ENCODE data around the gene FREM2.

- TF ChIP-seq USF2 (IDR thresholded peaks at IDR 0.05; ENCODE audit: low read depth, low read length) = no peak
- no peak for TF ChIP-seq CHD1 (IDR thresholded peaks at IDR 0.05; ENCODE audit: low read depth, low read length)
- TF ChIP-seq CTCF (conservative IDR thresholded peaks at IDR 0.05; ENCODE audit: low read depth, low read length) = no peak
- TF ChIP-seq POLR2A (IDR thresholded peaks at IDR 0.05; ENCODE audit: low read depth, low read length) = no peak
- TF ChIP-seq MXI1 (IDR thresholded peaks at IDR 0.05; ENCODE audit: borderline replicate concordance, low read depth, low read length) = no peak
- no peak for TF ChIP-seq RAD21 (IDR thresholded peaks at IDR 0.05; ENCODE audit: low read length)
- TF ChIP-seq SMC3 (IDR thresholded peaks at IDR 0.05; ENCODE audit: low read depth, low read length) = no peak
- TF ChIP-seq RFX5 (IDR thresholded peaks at IDR 0.05; ENCODE audit: low read depth, low read length) = no peak
- TF ChIP-seq CEBPB (IDR thresholded peaks at IDR 0.05; ENCODE audit: low read depth, low read length) = no peak
- TF ChIP-seq, protein P1, sequence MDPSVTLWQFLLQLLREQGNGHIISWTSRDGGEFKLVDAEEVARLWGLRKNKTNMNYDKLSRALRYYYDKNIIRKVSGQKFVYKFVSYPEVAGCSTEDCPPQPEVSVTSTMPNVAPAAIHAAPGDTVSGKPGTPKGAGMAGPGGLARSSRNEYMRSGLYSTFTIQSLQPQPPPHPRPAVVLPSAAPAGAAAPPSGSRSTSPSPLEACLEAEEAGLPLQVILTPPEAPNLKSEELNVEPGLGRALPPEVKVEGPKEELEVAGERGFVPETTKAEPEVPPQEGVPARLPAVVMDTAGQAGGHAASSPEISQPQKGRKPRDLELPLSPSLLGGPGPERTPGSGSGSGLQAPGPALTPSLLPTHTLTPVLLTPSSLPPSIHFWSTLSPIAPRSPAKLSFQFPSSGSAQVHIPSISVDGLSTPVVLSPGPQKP (IDR thresholded peaks at IDR 0.05; ENCODE audit: borderline replicate concordance, low read depth, low read length) = no peak
- no peak for TF ChIP-seq FOS (IDR thresholded peaks at IDR 0.05; ENCODE audit: low read depth, low read length)
- TF ChIP-seq MAZ (IDR thresholded peaks at IDR 0.05; ENCODE audit: borderline replicate concordance, low read depth, low read length) = no peak
Measured at GRCh38 chr13:38895075-38895474, 208.2 kb downstream of the FREM2 start.

Measured in IMR-90 (cell line).